Upper lobe of left lung (tissue), 6 donors: Measurements from ENCODE around the gene TSC1. TPM values are rescaled to one million over a fixed set of nuclear protein-coding genes. Genes with fewer than 3 reads are reported as not detected.

Experiments
- ATAC-seq, 2 donors: fragments of 200-7000 bp; cut with Tn5 transposase; one replicate each; pipeline ENCODE4 v1.9.1; 2022; ENCODE audit warnings: mild to moderate bottlenecking in 2 of 2, moderate library complexity in 2 of 2; ENCODE audit not compliant: low FRiP score in 2 of 2
- DNase-seq, 2 donors: peaks; one replicate each; pipeline ENCODE4 v3.0.0-alpha.2; 2019 to 2020
- H3K27ac ChIP-seq, 4 donors: fragments of 200-600 bp; sonication (generic); one replicate each; pipeline ENCODE4 v1.5.1; 2016 to 2019
- H3K27me3 ChIP-seq, 4 donors: fragments of 200-600 bp; sonication (generic); one replicate each; pipeline ENCODE4 v1.5.1; 2017 to 2019
- H3K36me3 ChIP-seq, 4 donors: fragments of 200-600 bp; sonication (generic); one replicate each; pipeline ENCODE4 v1.5.1; 2016 to 2019
- H3K4me1 ChIP-seq, 4 donors: fragments of 200-600 bp; sonication (generic); one replicate each; pipeline ENCODE4 v1.5.1; 2018 to 2019
- H3K4me3 ChIP-seq, 4 donors: fragments of 200-600 bp; sonication (generic); one replicate each; pipeline ENCODE4 v1.5.1; 2017 to 2019; ENCODE audit warnings: mild to moderate bottlenecking in 2 of 4, moderate library complexity in 1 of 4
- H3K9me3 ChIP-seq, 4 donors: fragments of 200-600 bp; sonication (generic); one replicate each; pipeline ENCODE4 v1.5.1; 2018 to 2019
- CTCF ChIP-seq, 6 experiments: fragments of 450-650 bp in 4 of 6; fragments of 200-600 bp in 2 of 6; sonication (generic) in 2 of 6; IDR thresholded peaks; one replicate each; pipeline ENCODE4 v1.5.1; 2016 to 2019; ENCODE audit warnings: antibody characterized with exemption in 6 of 6
- EP300 ChIP-seq, 4 donors: sonication (generic); formaldehyde crosslinking; IDR thresholded peaks; one replicate each; pipeline ENCODE4 v1.5.1; 2017; ENCODE audit warnings: antibody characterized with exemption in 4 of 4, control low read depth in 2 of 4
- POLR2A ChIP-seq, 4 donors: fragments of 450-650 bp; IDR thresholded peaks; one replicate each; pipeline ENCODE4 v1.5.1; 2016 to 2017; ENCODE audit warnings: antibody characterized with exemption in 4 of 4, mild to moderate bottlenecking in 2 of 4
- POLR2AphosphoS5 ChIP-seq, 2 donors: sonication (generic); formaldehyde crosslinking; IDR thresholded peaks; one replicate each; pipeline ENCODE4 v1.5.1; 2017; ENCODE audit warnings: antibody characterized with exemption in 2 of 2
- WGBS, 2 donors: methylation state at CpG; one replicate each; pipeline ENCODE4 v1.1.5; 2017 to 2018; 5-methylcytosine and 5-hydroxymethylcytosine counted together
- total RNA-seq, 6 donors: library from RNA; depleted of rRNA in 4 of 6; stranded (reverse); fragments of >200 nt in 4 of 6; gene quantifications; one replicate each; pipeline versions ENCODE4 v1.1.0 to v1.2.1, GENCODE V29; 2016 to 2021
- donor health status: DM: no; HTN: no; CAD: no; lungs with moderate emphysema.
- donor health status: DM: no; HTN: yes; CAD: no; lungs with severe emphysema.

TSC1 gene
- total RNA-seq, 6 donors from 2014 or later: 34.4 to 185 (median 50.0) TPM

- TF ChIP-seq EP300 (IDR thresholded peaks at IDR 0.05) (no peak), CTCF (IDR thresholded peaks at IDR 0.05) (no peak), POLR2A (IDR thresholded peaks at IDR 0.05) (no peak), POLR2AphosphoS5 (IDR thresholded peaks at IDR 0.05) (no peak)
- WGBS, 2 donors: 78 to 86% methylated on average over 7 of the region's 7 CpGs
- no peak for DNase-seq
- ATAC-seq: no peak
- peaks cover 0 to 4% (median 0%) of the 10 kb centered on the region in 4 donors for H3K36me3 ChIP-seq
- no peaks in the 10 kb centered on the region for H3K27me3 ChIP-seq
- H3K27ac ChIP-seq: no peak overlapping the region
- H3K9me3 ChIP-seq: no peaks in the 10 kb centered on the region
- H3K4me3 ChIP-seq: no peak overlapping the region
- H3K4me1 ChIP-seq: peaks cover 6 to 20% (median 10%) of the 10 kb centered on the region in 4 donors
Observed at GRCh38 chr9:132880324-132880661, 64.1 kb downstream of the TSC1 start.

GRCh38 chr9:132879457-132880323 lies 64.7 kb downstream of the TSC1 start:
- peak overlapping the region in 3 of 4 donors; percentile 83 to 85 (median 83) for H3K27ac ChIP-seq

GRCh38 chr9:132878695-132879456 lies 65.5 kb downstream of the TSC1 start, which contains the start of gene SPACA9:
TSS of gene SPACA9 (plus strand) at chr9:132878898. CDS start at chr9:132883948, 5,050 bp downstream.
- Histone ChIP-seq H3K27ac (peak within 1 kb of the TSS; percentile 82 to 85 (median 83)), H3K9me3 (no peaks in the 10 kb centered on the region), H3K4me3 (peak within 1 kb of the TSS; percentile 81 to 87 (median 85)), H3K27me3 (no peaks in the 10 kb centered on the region), H3K4me1 (peaks cover 6 to 20% (median 10%) of the 10 kb centered on the region in 4 donors), H3K36me3 (no peaks in the 10 kb centered on the region)
- DNase-seq (peak; percentile 72 to 94), ATAC-seq (peak; percentile 72 to 93)
- WGBS, 2 donors: 19 to 25% methylated on average over 23 to 28 of the region's 42 CpGs
- TF ChIP-seq POLR2AphosphoS5 (IDR thresholded peaks at IDR 0.05) (peak in 1 of 2 donors; percentile 7), POLR2A (IDR thresholded peaks at IDR 0.05) (peak in 1 of 4 donors; percentile 13), EP300 (IDR thresholded peaks at IDR 0.05) (no peak), CTCF (IDR thresholded peaks at IDR 0.05) (no peak)

More at GRCh38 chr9:132879457-132880323, 64.7 kb downstream of the TSC1 start:
- Histone ChIP-seq H3K9me3 (no peaks in the 10 kb centered on the region), H3K36me3 (peaks cover 0 to 3% (median 0%) of the 10 kb centered on the region in 4 donors), H3K4me3 (no peak overlapping the region), H3K4me1 (peaks cover 6 to 20% (median 10%) of the 10 kb centered on the region in 4 donors), H3K27me3 (no peaks in the 10 kb centered on the region)
- 80 to 85% methylated on average over 6 of the region's 6 CpGs for WGBS, 2 donors
- ATAC-seq (no peak), DNase-seq (no peak)
- TF ChIP-seq EP300 (IDR thresholded peaks at IDR 0.05): no peak
- TF ChIP-seq POLR2AphosphoS5 (IDR thresholded peaks at IDR 0.05): no peak

GRCh38 chr9:132877824-132878694 lies 66.4 kb downstream of the TSC1 start, which contains the start of gene AK8:
TSS of gene AK8 (minus strand) at chr9:132878284. CDS start at chr9:132878255, 29 bp downstream.
- Histone ChIP-seq H3K36me3 (no peaks in the 10 kb centered on the region), H3K9me3 (no peaks in the 10 kb centered on the region), H3K4me1 (peaks cover 6 to 20% (median 10%) of the 10 kb centered on the region in 4 donors), H3K27ac (peak within 1 kb of the TSS; percentile 82 to 85 (median 83)), H3K4me3 (peak within 1 kb of the TSS; percentile 81 to 87 (median 85)), H3K27me3 (no peaks in the 10 kb centered on the region)
- DNase-seq (peak; percentile 64 to 97), ATAC-seq (peak; percentile 81 to 97)
- 1 to 2% methylated on average over 12 to 40 of the region's 89 CpGs for WGBS, 2 donors
- peak; percentile 27 to 71 for TF ChIP-seq POLR2AphosphoS5 (IDR thresholded peaks at IDR 0.05)
- TF ChIP-seq EP300 (IDR thresholded peaks at IDR 0.05): peak in 1 of 4 donors; percentile 43
- TF ChIP-seq POLR2A (IDR thresholded peaks at IDR 0.05): peak in 2 of 4 donors; percentile 41 to 62
- peak in 1 of 6 experiments; percentile 26 for TF ChIP-seq CTCF (IDR thresholded peaks at IDR 0.05)
